CD4-positive, CD25-positive, alpha-beta regulatory T cell (primary cell): ENCODE results near the gene TNFAIP8L1. TPM values are rescaled to one million over a fixed set of nuclear protein-coding genes. Genes with fewer than 3 reads are reported as not detected.

Source experiments
- ATAC-seq, 2 donors: fragments of 150-1000 bp; cut with Tn5 transposase; one replicate each; pipeline ENCODE4 v1.10.0; 2021; ENCODE audit warnings: low read depth in 2 of 2, moderate number of reproducible peaks in 2 of 2, moderate library complexity in 1 of 2
- DNase-seq, 3 donors: peaks; one replicate each; pipeline versions ENCODE4 v3.0.0 to v3.0.0-alpha.2; 2012 to 2022; ENCODE audit warnings: mixed read lengths in 1 of 3
- H3K27ac ChIP-seq: one replicate; pipeline ENCODE4 v1.7.0; 2013; ENCODE audit warnings: mild to moderate bottlenecking, low read length; ENCODE audit not compliant: insufficient read depth, poor library complexity, severe bottlenecking
- H3K27me3 ChIP-seq: one replicate; pipeline ENCODE4 v1.7.0; 2013; ENCODE audit warnings: low read length; ENCODE audit not compliant: control insufficient read depth, insufficient read depth
- H3K36me3 ChIP-seq: one replicate; pipeline ENCODE4 v1.7.0; 2013; ENCODE audit warnings: mild to moderate bottlenecking, low read length, moderate library complexity; ENCODE audit not compliant: control insufficient read depth, insufficient read depth
- H3K4me1 ChIP-seq: 2 replicates; pipeline ENCODE4 v1.7.0; 2013; ENCODE audit warnings: mild to moderate bottlenecking, low read length; ENCODE audit not compliant: insufficient read depth, control insufficient read depth, poor library complexity, severe bottlenecking
- H3K4me3 ChIP-seq: one replicate; pipeline ENCODE4 v1.7.0; 2013; ENCODE audit warnings: low read depth, mild to moderate bottlenecking, low read length, moderate library complexity
- H3K9me3 ChIP-seq, 2 experiments: 1 replicate in 1 of 2; 2 replicates in 1 of 2; pipeline ENCODE4 v1.7.0; 2013; ENCODE audit warnings: low read length in 2 of 2, mild to moderate bottlenecking in 1 of 2, moderate library complexity in 1 of 2; ENCODE audit not compliant: control insufficient read depth in 2 of 2
- H3K27ac Mint-ChIP-seq, 3 donors: one replicate each; pipeline ENCODE4 v1.8.0; 2020 to 2022; ENCODE audit warnings: mild to moderate bottlenecking in 3 of 3, mixed read lengths in 3 of 3, moderate library complexity in 2 of 3
- H3K27me3 Mint-ChIP-seq: one replicate; pipeline ENCODE4 v1.8.0; 2022; ENCODE audit warnings: mild to moderate bottlenecking, mixed read lengths
- H3K36me3 Mint-ChIP-seq: one replicate; pipeline ENCODE4 v1.8.0; 2020; ENCODE audit warnings: mixed read lengths
- H3K4me1 Mint-ChIP-seq, 4 donors: one replicate each; pipeline ENCODE4 v1.8.0; 2020 to 2022; ENCODE audit warnings: mixed read lengths in 4 of 4, mild to moderate bottlenecking in 1 of 4
- H3K4me3 Mint-ChIP-seq, 4 donors: one replicate each; pipeline ENCODE4 v1.8.0; 2020 to 2022; ENCODE audit warnings: mild to moderate bottlenecking in 4 of 4, mixed read lengths in 4 of 4, moderate library complexity in 3 of 4
- H3K9me3 Mint-ChIP-seq, 7 donors: one replicate each; pipeline ENCODE4 v1.8.0; 2020 to 2022; ENCODE audit warnings: mixed read lengths in 7 of 7, mild to moderate bottlenecking in 3 of 7, moderate library complexity in 2 of 7
- polyA plus RNA-seq, 4 donors: library from polyadenylated mRNA; unstranded; fragments of 300-500 nt; fragmentation: Illumina TruSeq; gene quantifications; one replicate each; pipeline ENCODE4 v1.2.3, GENCODE V29; 2021
- total RNA-seq: library from RNA; stranded (reverse); gene quantifications from one replicate; pipeline ENCODE4 v1.2.3, GENCODE V29; 2022

Gene TNFAIP8L1
- total and polyA plus RNA-seq, 5 donors from 2014 or later, result 6.5 to 15.9 (median 7.6) TPM

- H3K27me3 ChIP-seq, result no peaks in the 10 kb centered on the region
- no peak for ATAC-seq
- no peak overlapping the region for H3K4me3 Mint-ChIP-seq
Observed at GRCh38 chr19:4618019-4618418, 21.3 kb upstream of the TNFAIP8L1 start.

GRCh38 chr19:4619668-4620294 lies 19.5 kb upstream of the TNFAIP8L1 start:
- Histone ChIP-seq H3K9me3 (no peaks in the 10 kb centered on the region), H3K36me3 (no peaks in the 10 kb centered on the region), H3K27ac (no peak overlapping the region), H3K4me1 (no peaks in the 10 kb centered on the region), H3K4me3 (no peak overlapping the region), H3K27me3 (no peaks in the 10 kb centered on the region)
- H3K27me3 Mint-ChIP-seq, result peaks cover 17% of the 10 kb centered on the region
- H3K4me1 Mint-ChIP-seq, result no peaks in the 10 kb centered on the region
- ATAC-seq (no peak), DNase-seq (no peak)
- peaks cover 0 to 2% (median 0%) of the 10 kb centered on the region in 7 donors for H3K9me3 Mint-ChIP-seq
- H3K36me3 Mint-ChIP-seq, result no peaks in the 10 kb centered on the region
- H3K4me3 Mint-ChIP-seq, result no peak overlapping the region
- H3K27ac Mint-ChIP-seq, result no peak overlapping the region

More at GRCh38 chr19:4618019-4618418, 21.3 kb upstream of the TNFAIP8L1 start:
- Histone ChIP-seq H3K27ac (no peak overlapping the region), H3K4me3 (no peak overlapping the region), H3K36me3 (no peaks in the 10 kb centered on the region), H3K4me1 (no peaks in the 10 kb centered on the region), H3K9me3 (no peaks in the 10 kb centered on the region)
- DNase-seq, result no peak
- Mint-ChIP-seq H3K27me3 (peaks cover 16% of the 10 kb centered on the region), H3K9me3 (peaks cover 0 to 2% (median 0%) of the 10 kb centered on the region in 7 donors), H3K27ac (no peak overlapping the region), H3K36me3 (no peaks in the 10 kb centered on the region), H3K4me1 (no peaks in the 10 kb centered on the region)

GRCh38 chr19:4620675-4621074 lies 18.6 kb upstream of the TNFAIP8L1 start:
- DNase-seq, result no peak
- H3K9me3 Mint-ChIP-seq, result peaks cover 0 to 2% (median 0%) of the 10 kb centered on the region in 7 donors
- no peaks in the 10 kb centered on the region for H3K4me1 ChIP-seq
- no peak for ATAC-seq
- no peak overlapping the region for H3K27ac Mint-ChIP-seq
- no peaks in the 10 kb centered on the region for H3K27me3 ChIP-seq
- H3K4me3 Mint-ChIP-seq, result no peak overlapping the region
- H3K4me1 Mint-ChIP-seq, result no peaks in the 10 kb centered on the region
- H3K36me3 Mint-ChIP-seq, result no peaks in the 10 kb centered on the region
- no peak overlapping the region for H3K4me3 ChIP-seq
- no peak overlapping the region for H3K27ac ChIP-seq
- peaks cover 19% of the 10 kb centered on the region for H3K27me3 Mint-ChIP-seq
- H3K36me3 ChIP-seq, result no peaks in the 10 kb centered on the region
- no peaks in the 10 kb centered on the region for H3K9me3 ChIP-seq

- no peak for ATAC-seq
- Mint-ChIP-seq H3K4me3 (no peak overlapping the region), H3K36me3 (no peaks in the 10 kb centered on the region), H3K9me3 (peaks cover 0 to 2% (median 0%) of the 10 kb centered on the region in 7 donors), H3K4me1 (no peaks in the 10 kb centered on the region), H3K27me3 (peaks cover 17% of the 10 kb centered on the region), H3K27ac (no peak overlapping the region)
- Histone ChIP-seq H3K4me3 (no peak overlapping the region), H3K4me1 (no peaks in the 10 kb centered on the region), H3K9me3 (no peaks in the 10 kb centered on the region), H3K27ac (no peak overlapping the region), H3K27me3 (no peaks in the 10 kb centered on the region), H3K36me3 (no peaks in the 10 kb centered on the region)
- DNase-seq, result no peak
Observed at GRCh38 chr19:4622695-4623421, 16.5 kb upstream of the TNFAIP8L1 start.

- no peak for ATAC-seq
- H3K27me3 ChIP-seq, result no peaks in the 10 kb centered on the region
- no peak overlapping the region for H3K27ac Mint-ChIP-seq
- no peak overlapping the region for H3K4me3 Mint-ChIP-seq
- no peak overlapping the region for H3K4me3 ChIP-seq
- H3K4me1 ChIP-seq, result no peaks in the 10 kb centered on the region
- H3K4me1 Mint-ChIP-seq, result no peaks in the 10 kb centered on the region
- H3K9me3 ChIP-seq, result no peaks in the 10 kb centered on the region
- no peaks in the 10 kb centered on the region for H3K36me3 Mint-ChIP-seq
- no peaks in the 10 kb centered on the region for H3K36me3 ChIP-seq
- H3K27ac ChIP-seq, result no peak overlapping the region
- H3K9me3 Mint-ChIP-seq, result peaks cover 0 to 2% (median 0%) of the 10 kb centered on the region in 7 donors
- peaks cover 17% of the 10 kb centered on the region for H3K27me3 Mint-ChIP-seq
- no peak for DNase-seq
Observed at GRCh38 chr19:4624301-4624700, 15.0 kb upstream of the TNFAIP8L1 start.

- no peak overlapping the region for H3K4me3 Mint-ChIP-seq
- no peaks in the 10 kb centered on the region for H3K4me1 Mint-ChIP-seq
- DNase-seq (no peak), ATAC-seq (no peak)
- H3K4me1 ChIP-seq, result no peaks in the 10 kb centered on the region
- peaks cover 17% of the 10 kb centered on the region for H3K27me3 Mint-ChIP-seq
- H3K4me3 ChIP-seq, result no peak overlapping the region
- H3K36me3 Mint-ChIP-seq, result no peaks in the 10 kb centered on the region
- peaks cover 0 to 2% (median 0%) of the 10 kb centered on the region in 7 donors for H3K9me3 Mint-ChIP-seq
- H3K27me3 ChIP-seq, result no peaks in the 10 kb centered on the region
- H3K27ac Mint-ChIP-seq, result no peak overlapping the region
- H3K36me3 ChIP-seq, result no peaks in the 10 kb centered on the region
- no peaks in the 10 kb centered on the region for H3K9me3 ChIP-seq
- H3K27ac ChIP-seq, result no peak overlapping the region
Observed at GRCh38 chr19:4624733-4625362, 14.5 kb upstream of the TNFAIP8L1 start.

- H3K4me3 Mint-ChIP-seq, result peak overlapping the region in 2 of 4 donors; percentile 37 to 76
- no peak overlapping the region for H3K4me3 ChIP-seq
- H3K4me1 ChIP-seq, result peaks cover 21% of the 10 kb centered on the region
- no peaks in the 10 kb centered on the region for H3K9me3 Mint-ChIP-seq
- H3K27ac ChIP-seq, result no peak overlapping the region
- no peaks in the 10 kb centered on the region for H3K36me3 Mint-ChIP-seq
- DNase-seq (peak; percentile 34 to 54 (median 37)), ATAC-seq (peak; percentile 36 to 50)
- H3K27ac Mint-ChIP-seq, result peak overlapping the region in 1 of 3 donors; percentile 48
- H3K27me3 ChIP-seq, result no peaks in the 10 kb centered on the region
- no peaks in the 10 kb centered on the region for H3K27me3 Mint-ChIP-seq
- no peaks in the 10 kb centered on the region for H3K36me3 ChIP-seq
- no peaks in the 10 kb centered on the region for H3K9me3 ChIP-seq
- H3K4me1 Mint-ChIP-seq, result peaks cover 0 to 19% (median 8%) of the 10 kb centered on the region in 4 donors
Observed at GRCh38 chr19:4633140-4633967, 6.0 kb upstream of the TNFAIP8L1 start.
